Measurements from ENCODE around the gene STARD5. TPM values are rescaled to one million over a fixed set of nuclear protein-coding genes. Genes with fewer than 3 reads are reported as not detected.

Gene STARD5
- total and polyA plus RNA-seq, 7 donors: 0.66 to 26.1 (median 6.4) TPM

- 94 to 97% methylated on average over 18 of the region's 18 CpGs for WGBS, 2 donors
- peaks cover 0 to 16% (median 12%) of the 10 kb centered on the region in 4 donors for H3K4me1 ChIP-seq
- H3K36me3 ChIP-seq: no peaks in the 10 kb centered on the region
- H3K27me3 ChIP-seq: no peaks in the 10 kb centered on the region
- no peak for TF ChIP-seq POLR2AphosphoS5 (IDR thresholded peaks at IDR 0.05)
- H3K27ac ChIP-seq: no peak overlapping the region
- H3K4me3 ChIP-seq: no peak overlapping the region
- DNase-seq: no peak
- H3K9me3 ChIP-seq: no peaks in the 10 kb centered on the region
- intact Hi-C loops (cut with DNase I): no loop called here
Observed at GRCh38 chr15:81282606-81282895, 41.4 kb downstream of the STARD5 start.

GRCh38 chr15:81281766-81282605, 42.0 kb downstream of the STARD5 start:
- H3K36me3 ChIP-seq: no peaks in the 10 kb centered on the region
- no peak overlapping the region for H3K27ac ChIP-seq
- H3K9me3 ChIP-seq: peaks cover 0 to 2% (median 0%) of the 10 kb centered on the region in 4 donors
- 95 to 96% methylated on average over 12 of the region's 12 CpGs for WGBS, 2 donors
- no peak for DNase-seq
- intact Hi-C loops (cut with DNase I): no loop called here
- H3K4me3 ChIP-seq: no peak overlapping the region
- TF ChIP-seq CTCF (IDR thresholded peaks at IDR 0.05) (no peak), POLR2A (IDR thresholded peaks at IDR 0.05) (no peak), EP300 (IDR thresholded peaks at IDR 0.05) (no peak), POLR2AphosphoS5 (IDR thresholded peaks at IDR 0.05) (no peak)
- no peaks in the 10 kb centered on the region for H3K27me3 ChIP-seq
- H3K4me1 ChIP-seq: peaks cover 0 to 16% (median 12%) of the 10 kb centered on the region in 4 donors

- no peaks in the 10 kb centered on the region for H3K27me3 ChIP-seq
- H3K4me1 ChIP-seq: peaks cover 0 to 16% (median 12%) of the 10 kb centered on the region in 4 donors
- peaks cover 0 to 4% (median 0%) of the 10 kb centered on the region in 4 donors for H3K9me3 ChIP-seq
- no peaks in the 10 kb centered on the region for H3K36me3 ChIP-seq
- intact Hi-C loops (cut with DNase I): no loop called here
- TF ChIP-seq POLR2AphosphoS5 (IDR thresholded peaks at IDR 0.05): no peak
- TF ChIP-seq POLR2A (IDR thresholded peaks at IDR 0.05): no peak
- TF ChIP-seq EP300 (IDR thresholded peaks at IDR 0.05): no peak
- no peak for TF ChIP-seq CTCF (IDR thresholded peaks at IDR 0.05)
- DNase-seq: no peak
- WGBS, 2 donors: 93 to 99% methylated on average over 3 of the region's 3 CpGs
- no peak overlapping the region for H3K4me3 ChIP-seq
- no peak overlapping the region for H3K27ac ChIP-seq
Observed at GRCh38 chr15:81281456-81281735, 42.5 kb downstream of the STARD5 start.

GRCh38 chr15:81280696-81281455, 43.1 kb downstream of the STARD5 start:
- peaks cover 0 to 16% (median 12%) of the 10 kb centered on the region in 4 donors for H3K4me1 ChIP-seq
- TF ChIP-seq CTCF (IDR thresholded peaks at IDR 0.05): no peak
- no peak for TF ChIP-seq POLR2A (IDR thresholded peaks at IDR 0.05)
- TF ChIP-seq POLR2AphosphoS5 (IDR thresholded peaks at IDR 0.05): no peak
- no peak for TF ChIP-seq EP300 (IDR thresholded peaks at IDR 0.05)
- 57 to 85% methylated on average over 8 of the region's 8 CpGs for WGBS, 2 donors
- intact Hi-C loops (cut with DNase I): no loop called here
- no peak overlapping the region for H3K27ac ChIP-seq
- DNase-seq: no peak
- peaks cover 0 to 4% (median 0%) of the 10 kb centered on the region in 4 donors for H3K9me3 ChIP-seq
- H3K36me3 ChIP-seq: no peaks in the 10 kb centered on the region
- no peaks in the 10 kb centered on the region for H3K27me3 ChIP-seq
- H3K4me3 ChIP-seq: no peak overlapping the region
